Muscle layer of colon (tissue), 2 donors: ENCODE measurements around the gene ADARB1.

Experiments used
- H3K27ac ChIP-seq: one replicate; pipeline ENCODE4 v1.7.0; 2013; ENCODE audit warnings: low read depth, mild to moderate bottlenecking, low read length, moderate library complexity
- H3K27me3 ChIP-seq, 2 donors: one replicate each; pipeline ENCODE4 v1.7.0; 2013; ENCODE audit warnings: low read length in 2 of 2, mild to moderate bottlenecking in 2 of 2; ENCODE audit not compliant: insufficient read depth in 2 of 2, control insufficient read depth in 1 of 2
- H3K36me3 ChIP-seq: one replicate; pipeline ENCODE4 v1.7.0; 2013; ENCODE audit warnings: mild to moderate bottlenecking, low read length; ENCODE audit not compliant: insufficient read depth
- H3K4me1 ChIP-seq: one replicate; pipeline ENCODE4 v1.7.0; 2013; ENCODE audit warnings: mild to moderate bottlenecking, low read length; ENCODE audit not compliant: insufficient read depth
- H3K4me3 ChIP-seq, 2 donors: one replicate each; pipeline ENCODE4 v1.7.0; 2013; ENCODE audit warnings: low read length in 2 of 2, low read depth in 1 of 2, mild to moderate bottlenecking in 1 of 2, moderate library complexity in 1 of 2
- H3K9ac ChIP-seq: one replicate; pipeline ENCODE4 v1.7.0; 2013; ENCODE audit warnings: low read length
- H3K9me3 ChIP-seq: one replicate; pipeline ENCODE4 v1.7.0; 2013; ENCODE audit warnings: mild to moderate bottlenecking, low read length
- donor health status: abdominal sarcoma.
- donor health status: Adenocarcinoma of cecum.

ADARB1 gene

DNA sequence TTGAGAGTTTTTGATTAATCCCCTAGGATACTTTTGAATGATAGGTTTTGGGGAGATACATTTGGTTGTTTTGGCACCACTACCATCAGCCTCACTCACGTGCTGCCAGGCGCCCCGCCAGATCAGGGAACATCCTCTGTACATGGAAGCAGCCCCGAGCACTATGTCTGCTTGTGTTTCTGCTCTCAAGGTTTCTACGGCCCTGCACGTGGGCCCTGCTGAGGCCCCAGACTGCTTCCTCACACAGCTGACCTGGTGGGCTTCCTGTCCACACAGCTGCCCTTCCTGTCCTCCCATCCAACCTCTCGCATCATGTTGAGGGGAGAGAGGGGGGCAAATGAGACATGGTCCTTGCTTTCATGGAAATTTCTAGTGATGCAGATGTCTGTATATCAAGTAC is 20.0 kb downstream of the ADARB1 start:
- no peak overlapping the region for H3K27ac ChIP-seq
- H3K27me3 ChIP-seq: no peaks in the 10 kb centered on the region
- peaks cover 5% of the 10 kb centered on the region for H3K36me3 ChIP-seq
- peaks cover 32% of the 10 kb centered on the region for H3K4me1 ChIP-seq
- H3K9ac ChIP-seq: no peak overlapping the region
- no peaks in the 10 kb centered on the region for H3K9me3 ChIP-seq
- H3K4me3 ChIP-seq: no peak overlapping the region

DNA sequence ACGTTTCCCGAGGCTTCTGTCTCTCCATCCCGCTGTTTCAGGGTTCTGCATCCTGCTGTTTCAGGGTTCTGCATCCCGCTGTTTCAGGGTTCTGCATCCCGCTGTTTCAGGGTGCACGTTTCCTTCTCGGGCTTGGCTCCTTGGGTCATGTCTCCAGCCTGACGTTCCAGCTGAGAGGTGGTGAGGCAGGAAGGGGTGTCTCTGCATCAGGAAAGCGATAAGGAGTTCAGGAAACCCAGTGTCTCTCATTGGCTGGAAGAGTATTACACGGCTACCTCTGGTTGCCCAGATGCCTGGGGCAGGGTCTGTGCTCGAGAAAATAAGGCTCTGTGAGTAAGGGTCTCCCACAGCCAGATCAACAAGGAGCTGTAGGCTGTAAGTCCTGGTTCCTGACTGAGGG is 21.1 kb downstream of the ADARB1 start:
- H3K27ac ChIP-seq: no peak overlapping the region

DNA sequence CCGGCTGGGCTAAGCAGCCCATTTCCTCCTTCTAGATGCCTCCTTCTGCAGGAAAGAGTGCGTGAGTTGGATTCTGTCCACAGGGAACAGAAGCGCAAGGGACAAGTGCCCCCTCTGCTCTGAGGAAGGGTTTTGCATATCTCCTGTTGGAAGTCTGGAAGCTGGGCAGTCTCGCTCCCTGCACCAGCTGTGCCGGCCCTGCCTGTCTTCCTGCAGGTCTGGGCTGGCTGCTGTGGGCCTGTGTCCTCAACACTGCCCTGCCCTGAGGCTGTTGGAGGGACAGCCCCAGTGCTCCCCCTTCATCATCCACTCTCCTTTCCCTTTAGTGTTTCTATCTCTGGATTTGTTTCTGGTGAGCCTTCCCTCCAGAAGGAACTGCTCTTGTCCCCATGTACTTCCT is 21.8 kb downstream of the ADARB1 start:
- Histone ChIP-seq H3K27me3 (no peaks in the 10 kb centered on the region), H3K4me3 (no peak overlapping the region), H3K4me1 (peaks cover 38% of the 10 kb centered on the region), H3K9me3 (no peaks in the 10 kb centered on the region), H3K36me3 (peaks cover 5% of the 10 kb centered on the region), H3K27ac (no peak overlapping the region), H3K9ac (no peak overlapping the region)

More for the DNA sequence above, 21.1 kb downstream of the ADARB1 start:
- H3K4me3 ChIP-seq: no peak overlapping the region
- H3K27me3 ChIP-seq: no peaks in the 10 kb centered on the region
- peaks cover 40% of the 10 kb centered on the region for H3K4me1 ChIP-seq
- H3K9me3 ChIP-seq: no peaks in the 10 kb centered on the region
- H3K36me3 ChIP-seq: peaks cover 5% of the 10 kb centered on the region
- H3K9ac ChIP-seq: no peak overlapping the region

DNA sequence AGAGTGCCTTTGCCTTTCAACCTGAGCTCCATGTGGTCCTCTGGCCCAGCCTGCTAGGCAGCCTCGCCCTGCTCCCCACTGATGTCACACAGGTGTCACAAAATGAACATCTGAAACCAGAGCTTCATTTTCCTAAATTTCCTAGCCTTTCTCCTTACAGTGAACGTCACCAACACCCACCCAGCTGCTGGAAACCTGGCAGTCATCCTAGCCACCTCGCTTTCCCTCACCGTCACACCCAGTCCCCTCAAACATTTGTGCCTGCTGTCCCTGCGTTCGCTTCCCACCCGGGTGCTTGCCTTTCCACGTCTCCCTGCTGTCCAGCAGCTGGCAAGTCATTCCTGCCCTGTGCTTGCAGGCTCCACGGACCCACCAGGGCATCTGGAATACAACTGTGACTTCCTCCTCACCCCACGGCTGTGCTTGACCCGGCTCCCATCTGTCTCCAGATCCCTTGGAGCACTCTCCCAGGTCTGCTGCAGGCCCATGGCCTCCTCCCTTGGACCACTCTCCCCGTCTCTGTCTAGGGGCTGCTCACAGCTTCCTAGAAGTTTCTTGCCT is 23.5 kb downstream of the ADARB1 start:
- peaks cover 5% of the 10 kb centered on the region for H3K36me3 ChIP-seq
- no peaks in the 10 kb centered on the region for H3K9me3 ChIP-seq
- no peak overlapping the region for H3K27ac ChIP-seq
- no peaks in the 10 kb centered on the region for H3K27me3 ChIP-seq
- H3K4me1 ChIP-seq: peaks cover 41% of the 10 kb centered on the region
- H3K9ac ChIP-seq: no peak overlapping the region
- no peak overlapping the region for H3K4me3 ChIP-seq

DNA sequence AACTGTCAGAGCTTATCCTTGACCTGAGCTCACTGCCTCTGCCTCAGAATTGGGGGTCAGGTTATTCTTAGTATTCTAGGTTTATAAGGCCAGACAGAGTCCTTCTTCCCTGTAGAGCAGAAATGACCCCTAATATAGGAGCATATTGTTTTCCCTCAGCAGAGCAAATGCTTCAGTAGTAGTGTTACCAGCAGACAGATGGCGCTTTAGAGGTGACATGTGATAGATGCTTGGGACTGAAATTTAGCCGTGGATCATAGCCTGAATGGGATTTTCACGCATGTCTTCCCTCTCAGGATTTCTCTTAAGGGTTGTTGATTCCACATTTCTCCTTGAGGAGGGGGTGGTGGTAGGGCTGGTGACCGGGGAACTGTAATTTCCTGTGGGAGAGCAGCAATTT is 24.5 kb downstream of the ADARB1 start:
- H3K27ac ChIP-seq: no peak overlapping the region
- H3K27me3 ChIP-seq: no peaks in the 10 kb centered on the region
- no peak overlapping the region for H3K9ac ChIP-seq
- H3K36me3 ChIP-seq: peaks cover 5% of the 10 kb centered on the region
- H3K9me3 ChIP-seq: no peaks in the 10 kb centered on the region
- no peak overlapping the region for H3K4me3 ChIP-seq
- peaks cover 39% of the 10 kb centered on the region for H3K4me1 ChIP-seq

DNA sequence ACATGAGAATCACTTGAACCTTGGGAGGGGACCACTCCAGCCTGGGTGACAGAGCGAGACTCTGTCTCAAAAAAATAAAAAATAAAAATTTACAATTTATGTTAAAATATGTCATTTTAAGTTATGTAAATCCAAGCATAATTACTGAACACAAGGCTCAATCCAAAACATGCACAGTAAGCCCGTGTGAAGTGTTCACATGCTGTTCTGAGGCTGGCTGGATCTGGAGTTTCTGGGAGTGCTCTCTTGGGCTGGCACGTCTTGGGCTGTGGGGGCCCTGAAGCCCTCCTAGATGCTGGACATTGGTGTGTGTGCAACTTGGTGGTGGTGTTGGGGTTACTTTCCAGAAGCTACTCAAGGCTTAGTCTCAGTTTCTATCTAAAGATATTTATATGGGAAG is 25.2 kb downstream of the ADARB1 start:
- Histone ChIP-seq H3K36me3 (peaks cover 5% of the 10 kb centered on the region), H3K9me3 (no peaks in the 10 kb centered on the region), H3K27ac (no peak overlapping the region), H3K27me3 (no peaks in the 10 kb centered on the region), H3K9ac (no peak overlapping the region), H3K4me3 (no peak overlapping the region), H3K4me1 (peaks cover 43% of the 10 kb centered on the region)

DNA sequence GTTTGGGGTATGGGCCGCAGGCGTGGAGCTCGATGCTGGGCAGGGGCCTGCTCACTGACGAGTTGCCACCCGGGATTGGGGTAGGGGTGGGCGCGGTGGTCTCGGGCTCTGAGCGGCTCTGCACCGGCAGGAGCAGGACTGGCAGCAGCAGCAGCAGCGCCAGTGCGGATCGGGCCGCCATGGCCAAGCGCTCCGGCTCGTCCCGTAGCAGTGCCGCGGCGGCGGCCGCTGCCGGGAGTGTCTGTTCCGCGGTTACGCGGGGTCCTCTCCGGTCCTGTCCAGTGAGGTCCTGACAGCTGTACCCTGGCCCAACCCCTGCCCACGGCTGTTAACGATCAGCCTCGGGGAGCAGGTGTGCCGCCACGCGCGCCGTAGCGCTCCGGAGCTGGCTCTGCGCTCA is 26.5 kb downstream of the ADARB1 start:
- H3K27me3 ChIP-seq: no peaks in the 10 kb centered on the region
- H3K36me3 ChIP-seq: peaks cover 5% of the 10 kb centered on the region
- H3K9ac ChIP-seq: no peak overlapping the region
- no peak overlapping the region for H3K27ac ChIP-seq
- H3K4me3 ChIP-seq: no peak overlapping the region
- H3K9me3 ChIP-seq: no peaks in the 10 kb centered on the region
- H3K4me1 ChIP-seq: peaks cover 52% of the 10 kb centered on the region

DNA sequence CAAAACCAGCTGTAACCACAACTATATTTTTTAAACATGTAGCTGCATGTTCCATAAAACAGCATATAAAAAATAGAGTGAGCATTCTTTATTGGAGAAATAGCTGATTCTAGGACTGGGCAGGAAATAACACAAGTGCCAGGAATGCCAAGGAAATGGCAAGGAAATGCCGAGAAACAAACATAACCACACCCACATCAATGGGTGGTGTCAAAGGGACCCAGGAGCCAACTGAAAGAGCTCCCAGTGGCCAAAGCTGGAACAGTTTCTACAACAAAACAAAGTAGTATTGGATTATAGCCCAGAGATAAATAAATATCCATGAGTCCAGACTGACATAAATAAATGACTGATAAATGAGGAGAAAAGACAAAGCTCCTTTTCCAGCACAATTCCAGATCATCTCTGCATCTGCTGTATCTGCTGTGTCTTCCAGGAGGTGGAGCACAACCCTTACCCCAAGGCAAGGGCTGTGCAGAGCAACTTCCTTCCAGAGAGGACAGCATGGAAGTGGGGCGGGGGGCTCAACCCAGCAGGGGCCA is 28.1 kb downstream of the ADARB1 start:
- Histone ChIP-seq H3K27ac (no peak overlapping the region), H3K9me3 (no peaks in the 10 kb centered on the region), H3K4me1 (peaks cover 61% of the 10 kb centered on the region), H3K4me3 (no peak overlapping the region), H3K9ac (no peak overlapping the region), H3K27me3 (no peaks in the 10 kb centered on the region), H3K36me3 (peaks cover 5% of the 10 kb centered on the region)

DNA sequence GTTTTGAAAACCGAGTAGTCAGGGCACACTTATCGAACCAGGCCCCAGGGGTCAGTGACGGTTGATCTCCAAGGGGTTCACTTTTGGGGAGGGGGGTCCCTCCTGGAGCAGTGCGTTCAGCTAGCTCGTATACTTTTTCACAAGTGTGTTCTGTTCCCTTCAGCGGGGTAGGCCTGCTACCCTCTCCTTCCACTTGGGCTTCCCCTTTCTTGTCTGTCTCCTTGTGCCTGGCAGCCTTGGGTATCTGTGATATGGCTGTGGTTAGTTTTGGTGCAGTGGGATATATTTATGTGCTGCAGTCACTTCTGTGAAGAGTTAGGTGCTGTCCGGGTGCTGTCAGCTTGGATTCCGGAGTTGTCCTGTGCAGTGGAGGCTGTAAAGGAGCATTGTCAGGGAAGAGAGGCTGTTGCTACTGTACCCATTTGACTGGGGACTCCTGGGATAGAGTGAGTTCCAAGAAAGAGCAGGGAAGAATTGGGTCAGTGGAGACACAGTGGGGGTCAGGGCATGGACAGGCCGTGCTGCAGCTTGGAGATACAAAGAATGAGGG is 29.7 kb downstream of the ADARB1 start:
- Histone ChIP-seq H3K4me1 (peaks cover 59% of the 10 kb centered on the region), H3K27ac (no peak overlapping the region), H3K4me3 (no peak overlapping the region), H3K36me3 (no peaks in the 10 kb centered on the region), H3K9ac (no peak overlapping the region), H3K9me3 (no peaks in the 10 kb centered on the region), H3K27me3 (no peaks in the 10 kb centered on the region)

DNA sequence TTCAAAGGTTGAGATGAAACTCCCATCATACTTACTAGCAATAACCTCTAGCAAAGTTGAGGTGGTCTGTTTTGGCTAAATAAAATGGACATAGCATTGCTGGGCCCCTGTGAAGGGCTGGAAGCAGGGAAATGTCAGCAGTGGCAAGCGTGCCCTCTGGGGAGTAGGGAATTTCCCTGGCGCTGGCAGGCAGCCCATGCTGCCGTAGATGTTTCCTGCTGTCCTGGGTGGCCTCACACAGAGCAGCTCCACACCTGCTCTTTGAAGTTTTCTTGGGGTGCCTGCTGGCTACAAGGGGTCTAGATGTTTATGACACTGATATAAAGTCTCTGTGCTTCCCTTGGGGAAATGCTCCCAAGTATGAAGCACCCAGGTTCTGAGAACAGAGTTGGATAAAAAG is 30.2 kb downstream of the ADARB1 start:
- Histone ChIP-seq H3K27me3 (no peaks in the 10 kb centered on the region), H3K27ac (no peak overlapping the region), H3K4me1 (peaks cover 58% of the 10 kb centered on the region), H3K4me3 (no peak overlapping the region), H3K9me3 (no peaks in the 10 kb centered on the region), H3K9ac (no peak overlapping the region), H3K36me3 (no peaks in the 10 kb centered on the region)

DNA sequence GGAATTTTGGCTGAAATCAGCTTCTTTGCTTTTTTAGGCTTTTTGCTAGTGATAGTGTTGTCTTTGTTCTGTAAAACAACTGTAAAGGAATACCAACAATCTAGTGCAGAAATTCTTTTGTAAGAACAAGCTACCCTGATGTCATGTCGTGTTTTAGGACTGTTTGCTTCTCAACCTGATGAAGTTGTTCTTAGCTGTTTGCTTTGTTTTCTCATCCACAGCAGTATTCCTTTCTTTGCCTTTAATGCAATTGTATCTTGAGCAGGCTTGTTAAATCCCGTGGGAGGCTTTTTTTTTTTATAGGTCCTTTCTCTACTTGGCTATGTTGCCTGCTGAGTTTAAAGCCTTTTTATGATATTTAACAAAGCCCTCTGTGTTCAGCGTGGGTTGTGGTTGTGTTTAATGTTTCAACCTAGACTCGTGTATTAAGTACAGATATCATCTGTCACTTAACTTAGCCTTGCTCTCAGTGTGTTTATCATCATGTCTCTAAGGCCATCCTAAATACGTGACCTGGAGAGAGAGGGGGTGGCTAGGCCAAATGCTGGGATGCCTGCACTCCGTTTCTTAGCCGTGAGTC is 31.6 kb downstream of the ADARB1 start:
- no peaks in the 10 kb centered on the region for H3K36me3 ChIP-seq
- no peaks in the 10 kb centered on the region for H3K9me3 ChIP-seq
- H3K9ac ChIP-seq: peak overlapping the region; percentile 23
- H3K4me3 ChIP-seq: no peak overlapping the region
- peaks cover 47% of the 10 kb centered on the region for H3K4me1 ChIP-seq
- no peaks in the 10 kb centered on the region for H3K27me3 ChIP-seq
- H3K27ac ChIP-seq: peak overlapping the region; percentile 51
